Gastroesophageal sphincter (tissue), 4 donors: ENCODE measurements around the gene NHERF2. TPM values are rescaled to one million over a fixed set of nuclear protein-coding genes. Genes with fewer than 3 reads are reported as not detected.

Experiments
- small RNA-seq, 4 donors: library from RNA; depleted of rRNA; stranded (forward); fragments of <200 nt; gene quantifications; one replicate each; pipeline ENCODE3, GENCODE V24; 2016
- total RNA-seq, 4 donors: library from RNA; depleted of rRNA; stranded (reverse); fragments of >200 nt; gene quantifications; one replicate each; pipeline ENCODE4 v1.1.0, GENCODE V29; 2016

The NHERF2 gene
- total RNA-seq, 4 donors from 2014 or later = 43.8 to 106 (median 63.8) TPM

Small RNA genes within 50 kb of the gene (small RNA-seq; reads per million reads assigned to genes)
- gene RN7SL219P = 0 reads per million in 4 donors

Other genes starting within 250 kb of the NHERF2 start
- 10 to 100 TPM; 52.4 to 81.1 (median 75.4) TPM for gene SPSB3, start 244.3 kb upstream of the NHERF2 start, total RNA-seq
- gene NUBP2, start 243.9 kb upstream of the NHERF2 start, total RNA-seq = 10 to 100 TPM; 64.4 to 92.2 (median 80.6) TPM
- gene IGFALS, start 233.2 kb upstream of the NHERF2 start, total RNA-seq = 1 to 10 TPM in 1 of 4 donors, under 1 TPM in 2, not detected in 1; 0.47 to 1.1 (median 0.67) TPM
- 100 to 1,000 TPM; 124 to 245 (median 175) TPM for gene HAGH, start 200.1 kb upstream of the NHERF2 start, total RNA-seq
- gene FAHD1, start 199.7 kb upstream of the NHERF2 start, total RNA-seq = 10 to 100 TPM; 22.9 to 44.0 (median 30.2) TPM
- not detected for gene MEIOB, start 154.7 kb upstream of the NHERF2 start, total RNA-seq
- not detected for gene HS3ST6, start 108.5 kb upstream of the NHERF2 start, total RNA-seq
- gene MSRB1, start 83.7 kb upstream of the NHERF2 start, total RNA-seq = 10 to 100 TPM; 23.8 to 53.7 (median 44.8) TPM
- gene RPL3L, start 72.2 kb upstream of the NHERF2 start, total RNA-seq = not detected
- gene NDUFB10, start 67.4 kb upstream of the NHERF2 start, total RNA-seq = 100 to 1,000 TPM; 214 to 400 (median 243) TPM
- 1,000 to 10,000 TPM in 3 of 4 donors, 100 to 1,000 TPM in 1; 899 to 1,585 (median 1,295) TPM for gene RPS2, start 62.1 kb upstream of the NHERF2 start, total RNA-seq
- not detected for gene RNF151, start 60.0 kb upstream of the NHERF2 start, total RNA-seq
- 10 to 100 TPM; 26.7 to 38.6 (median 33.2) TPM for gene TBL3, start 54.8 kb upstream of the NHERF2 start, total RNA-seq
- gene NOXO1, start 45.4 kb upstream of the NHERF2 start, total RNA-seq = 1 to 10 TPM in 2 of 4 donors, not detected in 2; 1.0 to 1.1 TPM
- 10 to 100 TPM; 12.8 to 45.6 (median 25.1) TPM for gene GFER, start 42.7 kb upstream of the NHERF2 start, total RNA-seq
- 1 to 10 TPM in 3 of 4 donors, not detected in 1; 1.2 to 5.1 (median 3.1) TPM for gene SYNGR3, start 36.9 kb upstream of the NHERF2 start, total RNA-seq
- 10 to 100 TPM; 28.5 to 43.0 (median 34.6) TPM for gene ZNF598, start 17.1 kb upstream of the NHERF2 start, total RNA-seq
- not detected for gene NPW, start 7.1 kb upstream of the NHERF2 start, total RNA-seq
- 10 to 100 TPM; 18.4 to 25.4 (median 21.6) TPM for gene NTHL1, start 20.9 kb downstream of the NHERF2 start, total RNA-seq
- 10 to 100 TPM; 36.3 to 78.8 (median 54.6) TPM for gene TSC2, start 21.1 kb downstream of the NHERF2 start, total RNA-seq
- 100 to 1,000 TPM; 181 to 492 (median 352) TPM for gene PKD1, start 109.0 kb downstream of the NHERF2 start, total RNA-seq
- gene RAB26, start 121.7 kb downstream of the NHERF2 start, total RNA-seq = 1 to 10 TPM in 1 of 4 donors, under 1 TPM in 1, not detected in 2; 0.39 to 1.0 TPM
- 10 to 100 TPM; 36.3 to 70.1 (median 56.3) TPM for gene TRAF7, start 128.9 kb downstream of the NHERF2 start, total RNA-seq
- under 1 TPM in 2 of 4 donors, not detected in 2; 0.27 to 0.35 TPM for gene CASKIN1, start 169.7 kb downstream of the NHERF2 start, total RNA-seq
- 10 to 100 TPM; 29.0 to 50.8 (median 34.1) TPM for gene MLST8, start 178.6 kb downstream of the NHERF2 start, total RNA-seq
- gene BRICD5, start 184.0 kb downstream of the NHERF2 start, total RNA-seq = 10 to 100 TPM in 1 of 4 donors, 1 to 10 TPM in 2, under 1 TPM in 1; 0.72 to 10.3 (median 3.5) TPM
- 10 to 100 TPM in 2 of 4 donors, 1 to 10 TPM in 2; 7.6 to 17.3 (median 12.5) TPM for gene PGP, start 187.9 kb downstream of the NHERF2 start, total RNA-seq
- 10 to 100 TPM; 23.1 to 35.2 (median 28.8) TPM for gene E4F1, start 196.7 kb downstream of the NHERF2 start, total RNA-seq
- 1 to 10 TPM in 2 of 4 donors, under 1 TPM in 1, not detected in 1; 0.27 to 1.7 (median 1.1) TPM for gene DNASE1L2, start 209.5 kb downstream of the NHERF2 start, total RNA-seq
- gene ECI1, start 224.7 kb downstream of the NHERF2 start, total RNA-seq = 10 to 100 TPM; 41.9 to 85.1 (median 73.8) TPM
- 100 to 1,000 TPM; 117 to 171 (median 128) TPM for gene RNPS1, start 241.2 kb downstream of the NHERF2 start, total RNA-seq